ENCODE measurements around the gene RFC4. TPM values are rescaled to one million over a fixed set of nuclear protein-coding genes. Genes with fewer than 3 reads are reported as not detected.
"Not testable (repeated sequence)": the region's sequence is repeated elsewhere in the genome, so short reads cannot be mapped to it uniquely, and the experiment has no call there.

Gene RFC4
- total and polyA plus RNA-seq, 2 of the 8 experiments (the other 6 are each of a cell fraction or from before 2014, with no cell fraction given): 21.8 to 86.9 TPM

DNA sequence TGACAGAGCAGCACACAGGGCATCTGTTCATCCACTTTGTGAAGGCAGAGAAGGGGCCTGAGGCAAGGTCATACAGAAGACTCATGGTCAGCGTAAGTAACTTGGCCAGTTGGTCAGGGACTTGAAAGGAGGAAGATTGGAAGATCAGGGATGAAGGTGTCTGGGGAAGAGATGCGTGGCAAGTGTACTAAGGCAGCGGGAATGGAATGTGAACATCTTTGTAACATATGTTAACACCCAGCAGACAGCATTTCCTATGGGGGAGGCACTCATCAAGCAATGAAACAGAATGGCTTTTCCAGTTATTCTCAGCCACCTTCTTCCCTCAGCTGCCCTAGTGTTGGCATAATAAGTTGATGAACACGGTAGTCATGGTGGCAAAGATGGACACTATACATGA, 7.8 kb upstream of the RFC4 start (continued):
- TF ChIP-seq SIX5 (IDR thresholded peaks at IDR 0.05; ENCODE audit: low read depth, low read length) (no peak), POLR2AphosphoS5 (IDR thresholded peaks at IDR 0.05; ENCODE audit: low read depth, low read length) (no peak), CHD1 (IDR thresholded peaks at IDR 0.05; ENCODE audit: low read depth, low read length) (no peak), CBX5 (IDR thresholded peaks at IDR 0.05; ENCODE audit: low read depth, low read length) (no peak), BACH1 (IDR thresholded peaks at IDR 0.05; ENCODE audit: low read length) (no peak), YY1 (IDR thresholded peaks at IDR 0.05; ENCODE audit: low read depth, low read length) (no peak), CHD2 (IDR thresholded peaks at IDR 0.05; ENCODE audit: low read length) (no peak)

DNA sequence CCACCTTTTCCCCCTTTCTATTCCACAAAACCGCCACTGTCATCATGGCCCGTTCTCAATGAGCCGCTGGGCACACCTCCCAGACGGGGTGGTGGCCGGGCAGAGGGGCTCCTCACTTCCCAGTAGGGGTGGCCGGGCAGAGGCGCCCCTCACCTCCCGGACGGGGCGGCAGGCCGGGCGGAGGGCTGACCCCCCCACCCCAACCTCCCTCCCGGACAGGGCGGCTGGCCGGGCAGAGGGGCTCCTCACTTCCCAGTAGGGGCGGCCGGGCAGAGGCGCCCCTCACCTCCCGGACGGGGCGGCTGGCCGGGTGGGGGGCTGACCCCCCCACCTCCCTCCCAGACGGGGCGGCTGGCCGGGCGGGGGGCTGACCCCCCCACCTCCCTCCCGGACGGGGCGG, 5.0 kb upstream of the RFC4 start:
- H3K4me3 ChIP-seq (ENCODE audit: extremely low read depth in 1 of 4, insufficient read depth in 2 of 4, low read depth in 3 of 4, low read length in 4 of 4); H3K27me3 ChIP-seq (replicated peaks in 1 of 4; ENCODE audit: control insufficient read depth in 3 of 4, extremely low read depth in 1 of 4, insufficient read depth in 3 of 4, low read length in 3 of 4); H4K5ac ChIP-seq (ENCODE audit: insufficient read length, low read depth, low read length); H3K9ac ChIP-seq (replicated peaks in 1 of 4; ENCODE audit: extremely low read depth in 1 of 4, low read depth in 3 of 4, low read length in 3 of 4); H4K20me1 ChIP-seq (replicated peaks in 1 of 2; ENCODE audit: control insufficient read depth in 1 of 2, insufficient read depth in 2 of 2, low read length in 2 of 2); H3K56ac ChIP-seq (replicated peaks; ENCODE audit: insufficient read length, low read depth, low read length); H3K14ac ChIP-seq (ENCODE audit: insufficient read length); H4K91ac ChIP-seq (replicated peaks; ENCODE audit: insufficient read length, low read length); H2AFZ ChIP-seq (ENCODE audit: low read length); CTCF ChIA-PET (ENCODE audit: partially characterized antibody); H4K8ac ChIP-seq (ENCODE audit: extremely low read depth, insufficient read depth, low read length); H2AK5ac ChIP-seq (ENCODE audit: low read depth, low read length); H3K23ac ChIP-seq (ENCODE audit: insufficient read length); H3K79me2 ChIP-seq (ENCODE audit: control insufficient read depth in 1 of 2, insufficient read depth in 2 of 2, low read length in 2 of 2); H3K36me3 ChIP-seq (ENCODE audit: control insufficient read depth in 2 of 4, insufficient read depth in 4 of 4, low read length in 3 of 4); H2BK20ac ChIP-seq (ENCODE audit: low read length); H3K27ac ChIP-seq (ENCODE audit: low read depth, low read length); H3K9me3 ChIP-seq (ENCODE audit: insufficient read depth in 2 of 2, low read depth in 1 of 2, low read length in 1 of 2); H3K18ac ChIP-seq (ENCODE audit: extremely low read depth, low read length); H2BK120ac ChIP-seq (replicated peaks; ENCODE audit: low read depth, low read length); H2BK12ac ChIP-seq (ENCODE audit: low read depth, low read length); H2BK5ac ChIP-seq (ENCODE audit: low read depth, low read length); H3K4me2 ChIP-seq (ENCODE audit: insufficient read depth in 1 of 2, low read depth in 2 of 2, low read length in 2 of 2); H3K23me2 ChIP-seq (ENCODE audit: low read depth, low read length); H3K4ac ChIP-seq (replicated peaks; ENCODE audit: insufficient read length, low read depth, low read length); FAIRE-seq; H3K4me1 ChIP-seq (replicated peaks in 1 of 4; ENCODE audit: control insufficient read depth in 3 of 4, insufficient read depth in 4 of 4, low read length in 3 of 4); H3K79me1 ChIP-seq (ENCODE audit: low read depth, low read length); DNase-seq (ENCODE audit: low read depth in 1 of 2, low spot score in 2 of 2); H2BK15ac ChIP-seq (ENCODE audit: low read length): not testable (repeated sequence)
- POLR2A ChIA-PET (ENCODE audit: partially characterized antibody): interaction anchor here (1.6 to 9.4 kb wide), 2 partner anchors 27 kb away, joined by 8 to 77 read pairs; partner anchors contain the start of gene EIF4A2
- whole genome bisulfite sequencing, 2 experiments (ENCODE audit: extremely low coverage in 1 of 2, insufficient coverage in 1 of 2, insufficient read length in 1 of 2, insufficient replicate concordance in 2 of 2, low coverage in 1 of 2, low lambda C conversion rate in 2 of 2, missing lambda C conversion rate in 1 of 2): 92% methylated on average over 2 of the region's 29 CpGs; no CpG with 5 or more reads in 1 of the 2 experiments

Data from H1 (cell line).